GM23248 (cell line): ENCODE results near the gene ZSCAN22. TPM values are rescaled to one million over a fixed set of nuclear protein-coding genes. Genes with fewer than 3 reads are reported as not detected.

Source experiments
- DNase-seq: peaks from one replicate; pipeline ENCODE4 v3.0.0-alpha.2; 2015
- H2AFZ ChIP-seq: fragments of 200-600 bp; sonication (generic); 2 replicates; pipeline ENCODE4 v1.6.1; 2016; ENCODE audit warnings: antibody characterized with exemption
- H3F3A ChIP-seq: fragments of 200-600 bp; sonication (generic); 2 replicates; pipeline ENCODE4 v1.6.1; 2016; ENCODE audit warnings: mild to moderate bottlenecking, antibody characterized with exemption, mixed run types; ENCODE audit not compliant: insufficient read depth
- H3K27ac ChIP-seq: fragments of 200-600 bp; sonication (generic); 2 replicates; pipeline ENCODE4 v1.5.1; 2016; ENCODE audit warnings: mild to moderate bottlenecking
- H3K27me3 ChIP-seq: fragments of 200-600 bp; sonication (generic); replicated peaks from 2 replicates; pipeline ENCODE4 v1.6.1; 2016; ENCODE audit warnings: mild to moderate bottlenecking; ENCODE audit not compliant: insufficient read depth
- H3K36me3 ChIP-seq: fragments of 200-600 bp; sonication (generic); 2 replicates; pipeline ENCODE4 v1.6.1; 2016; ENCODE audit warnings: low read depth, mild to moderate bottlenecking
- H3K4me1 ChIP-seq: fragments of 200-600 bp; sonication (generic); 2 replicates; pipeline ENCODE4 v1.6.1; 2016; ENCODE audit warnings: mild to moderate bottlenecking; ENCODE audit not compliant: insufficient read depth
- H3K4me2 ChIP-seq: fragments of 200-600 bp; sonication (generic); one replicate; pipeline ENCODE4 v1.6.1; 2016; ENCODE audit warnings: mild to moderate bottlenecking; ENCODE audit not compliant: unreplicated experiment
- H3K4me3 ChIP-seq: fragments of 200-600 bp; sonication (generic); 2 replicates; pipeline ENCODE4 v1.5.1; 2016; ENCODE audit warnings: mild to moderate bottlenecking
- H3K79me2 ChIP-seq: fragments of 200-600 bp; sonication (generic); 2 replicates; pipeline ENCODE4 v1.6.1; 2016; ENCODE audit warnings: mild to moderate bottlenecking; ENCODE audit not compliant: insufficient read depth
- H3K9ac ChIP-seq: fragments of 200-600 bp; sonication (generic); 2 replicates; pipeline ENCODE4 v1.6.1; 2016; ENCODE audit warnings: mild to moderate bottlenecking
- H3K9me2 ChIP-seq: fragments of 200-600 bp; sonication (generic); 2 replicates; pipeline ENCODE4 v1.6.1; 2016; ENCODE audit warnings: mixed run types, mild to moderate bottlenecking, moderate library complexity; ENCODE audit not compliant: insufficient read depth
- H3K9me3 ChIP-seq: fragments of 200-600 bp; sonication (generic); one replicate; pipeline ENCODE4 v1.6.1; 2017; ENCODE audit warnings: low read depth
- H4K20me1 ChIP-seq: fragments of 200-600 bp; sonication (generic); 2 replicates; pipeline ENCODE4 v1.6.0; 2016; ENCODE audit not compliant: insufficient read depth
- EZH2 ChIP-seq: fragments of 200-600 bp; sonication (generic); IDR thresholded peaks from 2 replicates; pipeline ENCODE4 v1.6.1; 2018; ENCODE audit warnings: antibody characterized with exemption, mild to moderate bottlenecking; ENCODE audit not compliant: insufficient read depth, poor library complexity, severe bottlenecking
- EZH2phosphoT487 ChIP-seq: fragments of 200-600 bp; sonication (generic); IDR thresholded peaks from 2 replicates; pipeline ENCODE4 v1.6.1; 2018; ENCODE audit warnings: antibody characterized with exemption, moderate library complexity, mild to moderate bottlenecking, low read depth; ENCODE audit not compliant: insufficient read depth
- WGBS, 2 experiments: methylation state at CpG; one replicate each; pipeline ENCODE4 v1.1.6; 2015 to 2017; ENCODE audit warnings: low lambda C conversion rate in 2 of 2, low coverage in 1 of 2; ENCODE audit errors: missing lambda C conversion rate in 2 of 2; 5-methylcytosine and 5-hydroxymethylcytosine counted together
- in situ Hi-C: fragments of 300-500 bp; cut with MboI; formaldehyde crosslinking; loops from 2 replicates; pipeline ENCODE4 v1.15.0; 2020
- polyA plus RNA-seq: library from polyadenylated mRNA; unstranded; fragments of >200 nt; fragmentation: Nextera tagmentation; extraction: Ambion mirVana; gene quantifications from 2 replicates; pipeline ENCODE4 v1.2.1, GENCODE V29; 2016
- total RNA-seq: library from RNA; depleted of rRNA; stranded (reverse); fragments of >200 nt; shearing (Covaris generic); gene quantifications from 2 replicates; pipeline ENCODE4 v1.2.3, GENCODE V29; 2014

Gene ZSCAN22
- total and polyA plus RNA-seq, 2 experiments from 2014 or later: 1.5 to 1.8 TPM

- no peak overlapping the region for H2AFZ ChIP-seq
- no peaks in the 10 kb centered on the region for H4K20me1 ChIP-seq
- peaks cover 55% of the 10 kb centered on the region for H3K36me3 ChIP-seq
- no peak for TF ChIP-seq EZH2
- no peak for TF ChIP-seq EZH2phosphoT487
- H3K9me2 ChIP-seq: no peaks in the 10 kb centered on the region
- H3K79me2 ChIP-seq: peaks cover 49% of the 10 kb centered on the region
- no peak overlapping the region for H3K9ac ChIP-seq
- H3K9me3 ChIP-seq: no peaks in the 10 kb centered on the region
- no peak for DNase-seq
- no peak overlapping the region for H3K27ac ChIP-seq
- H3K4me1 ChIP-seq: no peaks in the 10 kb centered on the region
- H3K4me3 ChIP-seq: no peak overlapping the region
- in situ Hi-C loops: no loop called here
- no peak overlapping the region for H3K4me2 ChIP-seq
- no peaks in the 10 kb centered on the region for H3F3A ChIP-seq
- no peaks in the 10 kb centered on the region for H3K27me3 ChIP-seq
- WGBS, 2 experiments: 98% methylated on average over 22 of the region's 22 CpGs
Observed at GRCh38 chr19:58294743-58295374, 31.9 kb upstream of the ZSCAN22 start.

- Histone ChIP-seq H3K9me3 (no peaks in the 10 kb centered on the region), H3K27ac (peak overlapping the region; percentile 30), H3K9ac (no peak overlapping the region), H3K79me2 (peaks cover 53% of the 10 kb centered on the region), H3K27me3 (no peaks in the 10 kb centered on the region), H3K9me2 (no peaks in the 10 kb centered on the region), H3F3A (no peaks in the 10 kb centered on the region), H2AFZ (no peak overlapping the region), H3K4me1 (no peaks in the 10 kb centered on the region), H4K20me1 (no peaks in the 10 kb centered on the region), H3K4me3 (no peak overlapping the region), H3K4me2 (no peak overlapping the region), H3K36me3 (peaks cover 44% of the 10 kb centered on the region)
- in situ Hi-C loops: no loop called here
- peak; percentile 43 for DNase-seq
- 54 to 58% methylated on average over 7 of the region's 7 CpGs for WGBS, 2 experiments
- TF ChIP-seq EZH2: no peak
- TF ChIP-seq EZH2phosphoT487: no peak
Observed at GRCh38 chr19:58296104-58296503, 30.7 kb upstream of the ZSCAN22 start.

GRCh38 chr19:58300620-58301019, 26.2 kb upstream of the ZSCAN22 start:
- H2AFZ ChIP-seq: no peak overlapping the region
- 0 out of 2 replicates have a peak, but pooled peaks cover 3% of the 10 kb centered on the region for H3K36me3 ChIP-seq
- H3K9ac ChIP-seq: no peak overlapping the region
- TF ChIP-seq EZH2phosphoT487 (no peak), EZH2 (no peak)
- 0 out of 2 replicates have a peak, but pooled peaks cover 4% of the 10 kb centered on the region for H3K4me1 ChIP-seq
- H3K4me2 ChIP-seq: no peak overlapping the region
- no peak overlapping the region for H3K4me3 ChIP-seq
- H3K27ac ChIP-seq: no peak overlapping the region
- no peak for DNase-seq
- in situ Hi-C loops: no loop called here
- no peaks in the 10 kb centered on the region for H3K9me2 ChIP-seq
- H3K79me2 ChIP-seq: peaks cover 72% of the 10 kb centered on the region
- no peaks in the 10 kb centered on the region for H3K27me3 ChIP-seq
- H4K20me1 ChIP-seq: no peaks in the 10 kb centered on the region
- no peaks in the 10 kb centered on the region for H3K9me3 ChIP-seq
- peaks cover 24% of the 10 kb centered on the region; the same call in 1 of the 2 replicates for H3F3A ChIP-seq
- WGBS, 2 experiments: 91% methylated on average over 7 of the region's 7 CpGs

GRCh38 chr19:58304255-58304654, 22.5 kb upstream of the ZSCAN22 start:
- no peak for TF ChIP-seq EZH2phosphoT487
- no peak for TF ChIP-seq EZH2
- Histone ChIP-seq H3K9me3 (no peaks in the 10 kb centered on the region), H4K20me1 (no peaks in the 10 kb centered on the region), H3K36me3 (peaks cover 16% of the 10 kb centered on the region), H3K4me2 (no peak overlapping the region), H3K79me2 (peaks cover 84% of the 10 kb centered on the region), H2AFZ (peak overlapping the region; percentile 93), H3K4me1 (0 out of 2 replicates have a peak, but pooled peaks cover 4% of the 10 kb centered on the region), H3K4me3 (peak overlapping the region; percentile 89), H3K9me2 (no peaks in the 10 kb centered on the region), H3F3A (peaks cover 24% of the 10 kb centered on the region; the same call in 1 of the 2 replicates), H3K9ac (no peak overlapping the region), H3K27me3 (no peaks in the 10 kb centered on the region), H3K27ac (peak overlapping the region; percentile 83)
- in situ Hi-C loops: no loop called here
- DNase-seq: no peak
- 83 to 86% methylated on average over 7 of the region's 7 CpGs for WGBS, 2 experiments
